Ovary (tissue), 9 donors: ENCODE data around the gene NLRC5. TPM values are rescaled to one million over a fixed set of nuclear protein-coding genes. Genes with fewer than 3 reads are reported as not detected.

Source experiments
- DNase-seq, 5 donors: peaks; one replicate each; pipeline ENCODE4 v3.0.0-alpha.2; 2019 to 2020
- H3K27ac ChIP-seq, 2 donors: fragments of 200-600 bp; one replicate each; pipeline versions ENCODE4 v1.5.1 to v1.8.0; 2019 to 2022
- H3K27me3 ChIP-seq: fragments of 200-600 bp; one replicate; pipeline ENCODE4 v1.8.0; 2022
- H3K36me3 ChIP-seq: fragments of 200-600 bp; sonication (generic); one replicate; pipeline ENCODE4 v1.5.1; 2019
- H3K4me1 ChIP-seq: one replicate; pipeline ENCODE4 v1.8.1; 2013; ENCODE audit warnings: mild to moderate bottlenecking, moderate library complexity; ENCODE audit not compliant: insufficient read depth
- H3K4me3 ChIP-seq: fragments of 200-600 bp; sonication (generic); one replicate; pipeline ENCODE4 v1.5.1; 2017
- H3K9me3 ChIP-seq, 2 donors: fragments of 200-600 bp in 1 of 2; sonication (generic) in 1 of 2; one replicate each; pipeline versions ENCODE4 v1.5.1 to v1.8.1; 2013 to 2019; ENCODE audit warnings: mild to moderate bottlenecking in 1 of 2, moderate library complexity in 1 of 2
- EP300 ChIP-seq: sonication (generic); formaldehyde crosslinking; IDR thresholded peaks from one replicate; pipeline ENCODE4 v1.6.1; 2017; ENCODE audit warnings: antibody characterized with exemption
- POLR2A ChIP-seq: fragments of 450-650 bp; IDR thresholded peaks from one replicate; pipeline ENCODE4 v1.6.1; 2017; ENCODE audit warnings: antibody characterized with exemption, mild to moderate bottlenecking, moderate library complexity
- WGBS, 3 donors: extraction: QIAGEN DNeasy Blood & Tissue Kit in 1 of 3; methylation state at CpG; one replicate each; pipeline versions ENCODE4 v1.1.5 to v1.1.7; 2013 to 2017; 5-methylcytosine and 5-hydroxymethylcytosine counted together
- intact Hi-C, 4 donors: fragments of 100-400 bp; cut with DNase I; formaldehyde crosslinking; loops; one replicate each; pipeline versions ENCODE4 v1.11.0 to v1.15.1; 2022 to 2023
- polyA plus RNA-seq, 2 donors: library from polyadenylated mRNA; stranded (reverse); fragments of 200-250 nt in 1 of 2; fragments of 350-450 nt in 1 of 2; fragmentation: Illumina TruSeq in 1 of 2; extraction: RNeasy Lipid Tissue Mini Kit (QIAGEN cat#74804) in 1 of 2; gene quantifications; one replicate each; pipeline ENCODE4 v1.2.3, GENCODE V29; 2013 to 2014
- total RNA-seq, 7 donors: library from RNA; depleted of rRNA in 2 of 7; stranded (reverse); fragments of >200 nt in 2 of 7; fragmentation: NEBNext Ultra II Directional in 3 of 7; extraction: Animal tissue kit (Norgen Biotek cat#: 25700) in 3 of 7; gene quantifications; one replicate each; pipeline versions ENCODE4 v1.1.0 to v1.2.4, GENCODE V29; 2016 to 2023
- TF ChIP-seq, protein P1 (sequence below), 3 donors: fragments of 450-650 bp in 2 of 3; fragments of 200-600 bp in 1 of 3; IDR thresholded peaks; one replicate each; pipeline versions ENCODE4 v1.5.1 to v1.8.0; 2016 to 2022; ENCODE audit warnings: antibody characterized with exemption in 3 of 3, mild to moderate bottlenecking in 1 of 3
- donor health status: DM: no; HTN: no; CAD: no; lungs with moderate emphysema.
- donor health status: DM: no; HTN: no; CAD: no.
- donor health status: Bipolar disorder and iron deficiency.
- donor health status: DM: yes; HTN: yes; CAD: no.
- donor health status: DM: no; HTN: no; CAD: no.
- donor health status: DM: yes; HTN: yes; CAD: no.

The NLRC5 gene
- total and polyA plus RNA-seq, 9 donors: 6.0 to 29.9 (median 14.7) TPM

DNA sequence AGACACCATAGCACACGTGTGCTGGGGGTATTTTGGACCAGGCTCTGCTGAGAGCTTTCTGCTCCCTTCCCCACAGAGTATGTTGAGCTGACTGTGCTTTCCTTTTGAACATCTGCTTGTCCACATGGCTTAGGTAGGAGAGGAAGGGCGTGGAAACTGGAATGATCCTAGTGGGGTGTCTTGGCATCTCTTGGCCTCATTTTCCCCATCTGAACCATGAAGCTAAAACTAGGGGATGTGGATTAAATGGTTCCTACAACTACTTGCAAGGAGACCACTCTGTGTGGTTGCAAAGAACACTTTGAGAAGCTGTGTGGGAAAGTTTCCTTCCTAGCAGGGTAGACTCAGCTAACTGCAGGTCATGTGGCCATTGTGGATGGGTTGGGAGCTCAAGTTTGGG lies 6.7 kb upstream of the NLRC5 start:
- H3K4me1 ChIP-seq: peaks cover 2% of the 10 kb centered on the region
- H3K9me3 ChIP-seq: no peaks in the 10 kb centered on the region
- no peak overlapping the region for H3K4me3 ChIP-seq
- WGBS, 3 donors: 74 to 78% (median 75%) methylated on average over 2 of the region's 2 CpGs
- no peak for DNase-seq
- H3K36me3 ChIP-seq: no peaks in the 10 kb centered on the region
- intact Hi-C loops: no loop called here
- H3K27me3 ChIP-seq: no peaks in the 10 kb centered on the region
- no peak for TF ChIP-seq POLR2A
- TF ChIP-seq, protein P1, sequence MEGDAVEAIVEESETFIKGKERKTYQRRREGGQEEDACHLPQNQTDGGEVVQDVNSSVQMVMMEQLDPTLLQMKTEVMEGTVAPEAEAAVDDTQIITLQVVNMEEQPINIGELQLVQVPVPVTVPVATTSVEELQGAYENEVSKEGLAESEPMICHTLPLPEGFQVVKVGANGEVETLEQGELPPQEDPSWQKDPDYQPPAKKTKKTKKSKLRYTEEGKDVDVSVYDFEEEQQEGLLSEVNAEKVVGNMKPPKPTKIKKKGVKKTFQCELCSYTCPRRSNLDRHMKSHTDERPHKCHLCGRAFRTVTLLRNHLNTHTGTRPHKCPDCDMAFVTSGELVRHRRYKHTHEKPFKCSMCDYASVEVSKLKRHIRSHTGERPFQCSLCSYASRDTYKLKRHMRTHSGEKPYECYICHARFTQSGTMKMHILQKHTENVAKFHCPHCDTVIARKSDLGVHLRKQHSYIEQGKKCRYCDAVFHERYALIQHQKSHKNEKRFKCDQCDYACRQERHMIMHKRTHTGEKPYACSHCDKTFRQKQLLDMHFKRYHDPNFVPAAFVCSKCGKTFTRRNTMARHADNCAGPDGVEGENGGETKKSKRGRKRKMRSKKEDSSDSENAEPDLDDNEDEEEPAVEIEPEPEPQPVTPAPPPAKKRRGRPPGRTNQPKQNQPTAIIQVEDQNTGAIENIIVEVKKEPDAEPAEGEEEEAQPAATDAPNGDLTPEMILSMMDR (IDR thresholded peaks at IDR 0.05): no peak
- no peak for TF ChIP-seq EP300
- no peak overlapping the region for H3K27ac ChIP-seq

DNA sequence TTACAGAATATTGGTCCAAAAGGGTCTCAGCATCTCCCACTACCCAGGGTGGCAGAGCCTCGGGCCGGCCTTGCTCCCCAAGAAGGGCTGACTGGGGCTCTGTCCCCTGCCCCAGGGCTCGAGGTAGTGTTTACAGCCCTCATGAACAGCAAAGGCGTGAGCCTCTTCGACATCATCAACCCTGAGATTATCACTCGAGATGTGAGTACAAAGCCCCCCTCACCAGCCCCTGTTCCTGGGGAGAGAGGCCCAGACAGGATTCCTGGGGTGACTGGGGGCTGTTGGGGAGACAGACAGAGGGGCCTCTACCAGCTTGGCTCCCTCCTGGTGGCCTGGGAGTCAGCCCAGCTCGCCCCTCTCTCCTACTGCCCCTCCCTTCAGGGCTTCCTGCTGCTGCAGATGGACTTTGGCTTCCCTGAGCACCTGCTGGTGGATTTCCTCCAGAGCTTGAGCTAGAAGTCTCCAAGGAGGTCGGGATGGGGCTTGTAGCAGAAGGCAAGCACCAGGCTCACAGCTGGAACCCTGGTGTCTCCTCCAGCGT lies 6.1 kb upstream of the NLRC5 start:
- DNase-seq: no peak
- H3K4me3 ChIP-seq: no peak overlapping the region
- H3K36me3 ChIP-seq: no peaks in the 10 kb centered on the region
- 71 to 77% (median 74%) methylated on average over 9 of the region's 9 CpGs for WGBS, 3 donors
- TF ChIP-seq POLR2A: no peak
- TF ChIP-seq, protein P1 (IDR thresholded peaks at IDR 0.05): no peak
- TF ChIP-seq EP300: no peak
- no peaks in the 10 kb centered on the region for H3K9me3 ChIP-seq
- no peaks in the 10 kb centered on the region for H3K27me3 ChIP-seq
- intact Hi-C loops: no loop called here
- H3K27ac ChIP-seq: no peak overlapping the region
- peaks cover 5% of the 10 kb centered on the region for H3K4me1 ChIP-seq

DNA sequence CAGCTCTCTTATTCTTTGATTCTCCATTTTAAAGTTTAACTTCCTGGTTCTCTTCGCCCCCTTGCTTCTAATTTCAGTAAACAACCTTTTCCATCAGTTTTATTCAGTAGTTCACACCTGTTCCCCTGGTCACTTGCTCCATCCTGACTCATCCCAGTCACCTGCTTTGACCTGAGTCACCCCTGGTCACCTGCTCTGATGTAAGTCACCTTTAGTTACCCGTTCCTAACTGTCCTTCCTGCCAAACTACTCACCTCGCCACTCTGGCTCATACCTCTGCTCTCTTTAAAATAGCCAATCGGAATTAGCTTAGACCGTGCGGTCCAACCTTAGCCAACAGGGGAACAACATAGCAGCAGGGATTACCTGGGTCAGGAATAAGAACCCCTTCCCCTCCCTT lies 4.7 kb upstream of the NLRC5 start:
- Histone ChIP-seq H3K27ac (no peak overlapping the region), H3K4me3 (no peak overlapping the region), H3K9me3 (no peaks in the 10 kb centered on the region), H3K36me3 (no peaks in the 10 kb centered on the region), H3K4me1 (peaks cover 11% of the 10 kb centered on the region), H3K27me3 (no peaks in the 10 kb centered on the region)
- 93 to 94% (median 93%) methylated on average over 6 of the region's 6 CpGs for WGBS, 3 donors
- TF ChIP-seq POLR2A (no peak), EP300 (no peak)
- TF ChIP-seq, protein P1 (IDR thresholded peaks at IDR 0.05): no peak
- intact Hi-C loops: loop anchor here in 1 of 4 donors (5.0 kb wide), 1 partner anchor 377 kb away; the partner anchor contains the start of gene MT2A
- no peak for DNase-seq

DNA sequence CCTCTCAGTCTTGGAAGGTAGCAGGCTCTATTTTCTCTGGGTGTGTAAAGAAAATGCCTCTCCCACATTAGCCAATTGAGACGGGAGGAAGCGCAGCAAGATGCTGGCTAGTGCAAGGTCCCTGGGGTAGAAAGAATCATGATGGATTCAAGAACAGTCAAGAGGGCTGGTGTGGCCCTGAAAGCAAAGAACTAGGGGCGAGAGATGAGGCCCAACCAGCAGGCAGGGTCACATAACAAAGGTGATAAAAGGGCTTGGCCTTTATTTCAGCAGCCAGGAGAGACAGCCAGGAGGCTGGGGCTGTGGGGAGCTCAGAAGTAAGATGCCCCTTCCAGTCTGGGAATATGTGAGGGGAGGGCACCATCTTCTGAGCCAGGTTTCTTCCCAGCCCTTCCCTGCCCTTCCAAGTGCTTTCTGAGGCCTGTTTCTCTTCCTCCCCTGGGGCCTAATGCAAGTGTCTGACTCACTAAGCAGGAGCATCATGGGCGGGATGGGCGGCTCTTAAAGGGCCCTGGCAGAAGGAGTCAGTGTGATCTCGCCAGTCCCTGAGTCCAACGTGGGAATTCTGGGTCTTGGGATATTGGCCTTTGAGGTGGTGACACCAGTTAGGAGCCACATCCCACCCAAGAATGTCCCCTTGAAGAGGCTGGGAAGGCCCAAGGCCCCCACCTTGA lies 3.9 kb upstream of the NLRC5 start:
- no peaks in the 10 kb centered on the region for H3K36me3 ChIP-seq
- H3K4me1 ChIP-seq: peaks cover 13% of the 10 kb centered on the region
- no peaks in the 10 kb centered on the region for H3K9me3 ChIP-seq
- no peak overlapping the region for H3K4me3 ChIP-seq
- no peaks in the 10 kb centered on the region for H3K27me3 ChIP-seq
- intact Hi-C loops: loop anchor here in 1 of 4 donors (5.0 kb wide), 1 partner anchor 378 kb away; the partner anchor contains the start of gene MT2A
- TF ChIP-seq EP300: no peak
- TF ChIP-seq, protein P1 (IDR thresholded peaks at IDR 0.05): no peak
- no peak for TF ChIP-seq POLR2A
- WGBS, 3 donors: 61 to 79% (median 73%) methylated on average over 7 of the region's 7 CpGs
- DNase-seq: peak in 3 of 5 donors; percentile 48 to 66 (median 51)
- H3K27ac ChIP-seq: no peak overlapping the region
